ENCODE data around the gene ANXA3.

GRCh38 chr4:78544678-78545077 lies 6.9 kb upstream of the ANXA3 start:
- TF ChIP-seq POLR2A (IDR thresholded peaks at IDR 0.05) (no peak), CTCF (IDR thresholded peaks at IDR 0.05) (no peak)

All from adrenal gland (tissue), 5 donors.